SK-N-MC (cell line): ENCODE data around the gene NXN.

ENCODE experiments used
- EZH2 ChIP-seq: fragments of 200-600 bp; sonication (generic); IDR thresholded peaks from one replicate; pipeline ENCODE4 v1.6.1; 2017; ENCODE audit warnings: antibody characterized with exemption
- POLR2AphosphoS5 ChIP-seq: IDR thresholded peaks from 2 replicates; pipeline ENCODE4 v1.6.1; 2012; ENCODE audit warnings: mild to moderate bottlenecking, low read depth, low read length, borderline replicate concordance

GRCh38 chr17:896953-897661 lies 82.5 kb downstream of the NXN start:
- no peak for TF ChIP-seq POLR2AphosphoS5
- no peak for TF ChIP-seq EZH2
